SK-N-SH treated with all-trans-retinoic acid at 6 μM for 48 hours (cell line): ENCODE data around the gene BABAM2.
"Not testable (repeated sequence)": the region's sequence is repeated elsewhere in the genome, so short reads cannot be mapped to it uniquely, and the experiment has no call there.

ENCODE experiments used
- ATAC-seq: fragments of 200-7000 bp; cut with Tn5 transposase; 3 replicates; pipeline ENCODE4 v1.9.1; 2020; ENCODE audit warnings: mild to moderate bottlenecking, moderate library complexity
- ARNTL ChIP-seq: fragments of 450-650 bp; formaldehyde crosslinking; IDR thresholded peaks from 2 replicates; pipeline ENCODE4 v1.5.0; 2020; ENCODE audit warnings: low read depth, mild to moderate bottlenecking, moderate library complexity, borderline replicate concordance
- BACH2 ChIP-seq: fragments of 250-450 bp; sonication (Bioruptor Pico); IDR thresholded peaks from 2 replicates; pipeline ENCODE4 v1.9.0; 2021; ENCODE audit warnings: mild to moderate bottlenecking, borderline replicate concordance
- CREB5 ChIP-seq: fragments of 250-450 bp; sonication (Bioruptor Pico); IDR thresholded peaks from 2 replicates; pipeline ENCODE4 v1.5.1; 2020; ENCODE audit warnings: low read depth, mild to moderate bottlenecking, moderate library complexity
- CSDC2 ChIP-seq: fragments of 250-450 bp; sonication (Bioruptor Pico); IDR thresholded peaks from 2 replicates; pipeline ENCODE4 v1.5.0; 2020; ENCODE audit warnings: mild to moderate bottlenecking, moderate library complexity
- CSRNP3 ChIP-seq: fragments of 250-450 bp; sonication (Bioruptor Pico); IDR thresholded peaks from 2 replicates; pipeline ENCODE4 v1.5.1; 2021; ENCODE audit warnings: mild to moderate bottlenecking, moderate library complexity
- ESRRG ChIP-seq: fragments of 250-450 bp; sonication (Bioruptor Pico); IDR thresholded peaks from 2 replicates; pipeline ENCODE4 v1.6.1; 2021; ENCODE audit warnings: mild to moderate bottlenecking
- GLIS3 ChIP-seq: fragments of 250-450 bp; sonication (Bioruptor Pico); IDR thresholded peaks from 2 replicates; pipeline ENCODE4 v1.5.0; 2020; ENCODE audit warnings: mild to moderate bottlenecking, moderate library complexity
- ISL1 ChIP-seq: fragments of 250-450 bp; sonication (Bioruptor Pico); IDR thresholded peaks from 2 replicates; pipeline ENCODE4 v2.1.2; 2022; ENCODE audit warnings: mild to moderate bottlenecking, moderate library complexity
- PATZ1 ChIP-seq: fragments of 250-450 bp; sonication (Bioruptor Pico); IDR thresholded peaks from 2 replicates; pipeline ENCODE4 v1.8.0; 2020; ENCODE audit warnings: mild to moderate bottlenecking, moderate library complexity, borderline replicate concordance
- POU6F1 ChIP-seq: fragments of 250-450 bp; sonication (Bioruptor Pico); IDR thresholded peaks from 2 replicates; pipeline ENCODE4 v1.8.0; 2021; ENCODE audit warnings: low read depth, mild to moderate bottlenecking, moderate library complexity, borderline replicate concordance
- PPARA ChIP-seq: fragments of 250-450 bp; sonication (Bioruptor Pico); IDR thresholded peaks from 2 replicates; pipeline ENCODE4 v1.5.0; 2020; ENCODE audit warnings: mild to moderate bottlenecking, borderline replicate concordance
- RARB ChIP-seq: fragments of 250-450 bp; sonication (Bioruptor Pico); IDR thresholded peaks from 2 replicates; pipeline ENCODE4 v1.8.0; 2021; ENCODE audit warnings: mild to moderate bottlenecking, moderate library complexity
- SNAI2 ChIP-seq: fragments of 250-450 bp; sonication (Bioruptor Pico); IDR thresholded peaks from 2 replicates; pipeline ENCODE4 v1.5.0; 2020; ENCODE audit warnings: mild to moderate bottlenecking, moderate library complexity
- TOX ChIP-seq: fragments of 250-450 bp; sonication (Bioruptor Pico); IDR thresholded peaks from 2 replicates; pipeline ENCODE4 v1.8.0; 2021; ENCODE audit warnings: mild to moderate bottlenecking, moderate library complexity, borderline replicate concordance
- TSHZ2 ChIP-seq: fragments of 250-450 bp; sonication (Bioruptor Pico); IDR thresholded peaks from 2 replicates; pipeline ENCODE4 v1.5.0; 2020; ENCODE audit warnings: mild to moderate bottlenecking, moderate library complexity
- ZFP3 ChIP-seq: fragments of 250-450 bp; sonication (Bioruptor Pico); IDR thresholded peaks from 2 replicates; pipeline ENCODE4 v1.5.0; 2020; ENCODE audit warnings: mild to moderate bottlenecking, moderate library complexity
- ZFP30 ChIP-seq: fragments of 450-650 bp; formaldehyde crosslinking; IDR thresholded peaks from 2 replicates; pipeline ENCODE4 v1.5.0; 2022; ENCODE audit warnings: mild to moderate bottlenecking, moderate library complexity
- ZNF565 ChIP-seq: fragments of 450-650 bp; formaldehyde crosslinking; conservative IDR thresholded peaks from 2 replicates; pipeline ENCODE4 v1.5.0; 2020; ENCODE audit warnings: low read depth, mild to moderate bottlenecking, moderate library complexity
- ZNF70 ChIP-seq: fragments of 450-650 bp; formaldehyde crosslinking; IDR thresholded peaks from 2 replicates; pipeline ENCODE4 v1.5.0; 2020; ENCODE audit warnings: mild to moderate bottlenecking, moderate library complexity

The BABAM2 gene

GRCh38 chr2:28009732-28010131, 119.2 kb downstream of the BABAM2 start (continued):
- no peak for TF ChIP-seq TSHZ2 (CRISPR knock-in tag)
- no peak for TF ChIP-seq ISL1 (CRISPR knock-in tag)
- TF ChIP-seq BACH2: no peak
- TF ChIP-seq ZNF70 (CRISPR knock-in tag): no peak
- TF ChIP-seq CSDC2: no peak
- no peak for TF ChIP-seq ZFP30 (CRISPR knock-in tag)
- no peak for TF ChIP-seq TOX (CRISPR knock-in tag)
- no peak for TF ChIP-seq CSRNP3

- TF ChIP-seq CSDC2 (no peak), ISL1 (CRISPR knock-in tag) (no peak), TOX (CRISPR knock-in tag) (no peak), PATZ1 (no peak), ZFP30 (CRISPR knock-in tag) (no peak), ZFP3 (CRISPR knock-in tag) (no peak), ZNF70 (CRISPR knock-in tag) (no peak), ESRRG (CRISPR knock-in tag) (no peak), POU6F1 (CRISPR knock-in tag) (no peak), GLIS3 (no peak), CSRNP3 (no peak), PPARA (CRISPR knock-in tag) (no peak), SNAI2 (CRISPR knock-in tag) (no peak), RARB (CRISPR knock-in tag) (no peak), BACH2 (no peak)
- ATAC-seq: no peak
Measured at GRCh38 chr2:28011322-28011737, 120.8 kb downstream of the BABAM2 start.

GRCh38 chr2:28018474-28018873, 127.9 kb downstream of the BABAM2 start:
- not testable (repeated sequence) for ATAC-seq

GRCh38 chr2:28019521-28019920, 129.0 kb downstream of the BABAM2 start:
- not testable (repeated sequence) for ATAC-seq

GRCh38 chr2:28021898-28022297, 131.4 kb downstream of the BABAM2 start:
- no peak for ATAC-seq
- no peak for TF ChIP-seq TOX (CRISPR knock-in tag)
- TF ChIP-seq ZNF565: no peak
- no peak for TF ChIP-seq ARNTL (CRISPR knock-in tag)
- no peak for TF ChIP-seq CSRNP3
- no peak for TF ChIP-seq BACH2
- no peak for TF ChIP-seq GLIS3
- TF ChIP-seq CREB5 (CRISPR knock-in tag): no peak
- no peak for TF ChIP-seq TSHZ2 (CRISPR knock-in tag)
